NCI-H1092 (cell line): ENCODE results near the gene UBALD1.
A peak's percentile ranks its signal among the peaks of the same experiment; 100 is the strongest.

ENCODE experiments used
- DNase-seq: peaks from one replicate; lab custom pipeline; 2025; lab: John Stamatoyannopoulos, UW

The UBALD1 gene

GRCh38 chr16:4646773-4647643, 32.3 kb upstream of the UBALD1 start:
- DNase-seq = no peak

- DNase-seq = no peak
Observed at GRCh38 chr16:4641895-4642294, 27.2 kb upstream of the UBALD1 start.

DNA sequence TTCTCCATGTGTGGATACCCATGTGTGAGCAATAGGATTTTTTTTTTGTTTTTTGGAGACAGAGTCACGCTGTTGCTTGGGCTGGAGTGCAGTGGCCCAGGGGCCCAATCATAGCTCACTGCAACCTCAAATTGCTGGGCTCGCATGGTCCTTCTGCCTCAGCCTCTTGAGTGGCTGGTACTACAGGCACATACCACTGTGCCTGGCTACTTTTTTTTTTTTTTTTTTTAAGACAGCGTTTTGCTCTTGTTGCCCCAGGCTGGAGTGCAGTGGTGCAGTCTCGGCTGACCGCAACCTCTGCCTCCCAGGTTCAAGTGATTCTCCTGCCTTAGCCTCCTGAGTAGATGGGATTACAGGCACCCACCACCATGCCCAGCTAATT, 26.6 kb upstream of the UBALD1 start:
- no peak for DNase-seq

- no peak for DNase-seq
Observed at GRCh38 chr16:4640572-4641305, 26.1 kb upstream of the UBALD1 start.

DNA sequence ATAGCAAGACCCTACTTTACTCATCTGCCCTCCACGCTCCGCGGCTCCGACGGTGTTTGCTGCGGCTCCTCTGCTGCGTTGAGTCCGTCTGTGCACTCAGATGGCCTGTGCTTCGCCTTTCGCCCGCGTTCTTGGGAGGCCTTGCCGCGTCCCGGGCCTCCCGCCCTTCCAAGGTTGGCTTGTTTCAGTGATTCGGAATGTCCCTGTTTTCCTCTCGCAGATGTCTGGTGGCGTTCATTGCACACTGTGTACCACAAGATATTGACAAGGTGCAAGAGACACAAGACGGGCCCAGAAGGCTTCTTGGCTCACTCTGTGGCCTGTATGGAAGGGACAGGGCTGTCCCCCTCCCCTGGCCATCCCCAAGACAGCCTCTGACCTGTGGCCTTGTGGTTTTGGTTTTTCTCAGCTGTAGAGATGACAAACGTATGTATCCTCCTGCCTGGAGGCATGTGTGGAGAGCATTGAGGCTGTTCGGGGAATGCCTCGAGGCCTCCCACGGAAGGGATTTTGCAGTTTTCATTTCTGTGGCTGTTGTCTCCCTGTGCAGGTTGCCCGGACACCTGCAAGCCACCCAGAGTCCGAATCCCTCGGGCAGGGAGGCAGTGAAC, 25.3 kb upstream of the UBALD1 start:
- DNase-seq = no peak

- DNase-seq = no peak
Observed at GRCh38 chr16:4637501-4638166, 22.9 kb upstream of the UBALD1 start.

DNA sequence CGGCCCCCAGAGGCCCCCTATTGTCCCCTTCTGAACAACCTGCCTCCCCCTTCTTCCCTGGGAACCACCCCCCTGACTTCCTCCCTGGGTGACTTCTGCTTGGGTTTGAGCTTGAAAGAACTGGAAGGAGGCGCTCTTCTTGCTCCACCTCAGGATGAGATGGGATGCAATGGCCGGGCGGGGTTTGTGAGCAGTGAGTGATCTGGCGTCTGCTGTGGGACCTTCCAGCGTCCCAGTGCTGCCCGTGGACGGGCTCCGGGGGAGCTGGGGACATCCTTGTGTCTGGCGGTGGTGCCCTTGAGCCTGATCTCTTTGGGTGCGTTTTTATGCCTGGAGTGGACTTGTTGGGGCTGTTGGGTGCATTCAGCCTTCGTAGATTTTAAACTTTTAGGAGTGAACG, 21.5 kb upstream of the UBALD1 start:
- DNase-seq = no peak

DNA sequence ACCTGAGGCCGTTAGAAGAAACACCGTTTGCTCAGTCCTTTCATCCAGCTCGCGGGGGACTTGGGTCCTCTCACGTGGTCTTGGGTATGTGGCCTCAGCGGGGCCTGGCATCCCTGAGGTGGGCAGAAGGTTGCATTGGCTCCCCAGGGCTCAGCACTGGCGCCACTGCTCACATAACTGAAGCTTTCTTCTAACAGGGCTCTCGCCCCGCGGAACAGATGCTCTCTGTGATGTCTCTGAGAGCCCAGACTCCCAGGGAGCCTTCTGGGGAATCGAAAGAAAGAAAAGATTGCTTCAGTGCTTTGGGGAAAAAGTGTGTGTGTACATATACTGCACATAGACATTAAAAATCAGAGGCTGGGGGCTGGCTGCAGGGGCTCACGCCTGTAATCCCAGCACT, 20.1 kb upstream of the UBALD1 start:
- DNase-seq = no peak

- DNase-seq = no peak
Observed at GRCh38 chr16:4633910-4634635, 19.4 kb upstream of the UBALD1 start.

GRCh38 chr16:4631444-4631843, 16.8 kb upstream of the UBALD1 start:
- DNase-seq = no peak

DNA sequence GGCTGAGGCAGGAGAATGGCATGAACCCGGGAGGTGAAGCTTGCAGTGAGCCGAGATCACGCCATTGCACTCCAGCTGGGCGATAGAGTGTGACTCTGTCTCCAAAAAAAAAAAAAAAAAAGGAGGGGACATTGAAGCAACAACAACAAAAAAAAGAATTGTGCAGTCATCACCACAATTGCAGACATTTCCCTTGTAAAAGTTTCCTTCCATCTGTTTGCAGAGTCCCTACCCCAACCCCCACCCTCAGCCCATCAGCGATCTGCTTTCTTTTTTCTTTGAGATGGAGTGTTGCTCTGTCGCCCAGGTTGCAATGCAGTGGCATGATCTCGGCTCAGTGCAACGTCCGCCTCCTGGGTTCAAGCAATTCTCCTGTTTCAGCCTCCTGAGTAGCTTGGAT, 13.6 kb upstream of the UBALD1 start:
- no peak for DNase-seq

GRCh38 chr16:4626396-4626795, 11.7 kb upstream of the UBALD1 start:
- no peak for DNase-seq

DNA sequence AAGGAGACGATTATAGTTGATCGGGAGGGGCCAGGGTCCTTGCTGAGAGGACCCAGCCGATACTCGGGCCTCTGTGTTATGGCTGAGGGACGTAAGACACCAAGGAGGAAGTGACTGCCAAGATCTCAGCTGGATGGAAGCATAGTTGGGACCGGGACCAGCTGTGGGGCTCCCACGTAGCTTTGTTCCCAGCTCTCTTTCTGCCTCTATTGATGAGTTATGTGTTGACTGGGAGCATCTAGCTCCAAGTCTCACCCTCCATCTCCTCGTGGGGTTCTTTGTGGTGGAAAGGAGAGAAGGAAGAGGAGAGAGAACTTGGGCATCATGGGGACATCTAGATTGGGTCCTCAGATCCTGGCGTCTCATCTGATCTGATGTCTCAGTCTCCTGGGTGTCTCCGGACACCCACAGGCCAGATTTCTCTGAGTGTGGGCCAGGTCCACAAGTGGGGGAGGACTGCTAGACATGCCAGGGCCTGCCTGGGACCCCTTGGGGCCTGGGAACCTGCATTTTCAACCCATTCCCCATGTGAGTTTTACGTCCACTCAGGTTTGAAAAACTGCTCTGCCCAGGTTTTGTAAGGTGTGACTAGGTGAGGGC, 11.0 kb upstream of the UBALD1 start:
- DNase-seq = no peak

DNA sequence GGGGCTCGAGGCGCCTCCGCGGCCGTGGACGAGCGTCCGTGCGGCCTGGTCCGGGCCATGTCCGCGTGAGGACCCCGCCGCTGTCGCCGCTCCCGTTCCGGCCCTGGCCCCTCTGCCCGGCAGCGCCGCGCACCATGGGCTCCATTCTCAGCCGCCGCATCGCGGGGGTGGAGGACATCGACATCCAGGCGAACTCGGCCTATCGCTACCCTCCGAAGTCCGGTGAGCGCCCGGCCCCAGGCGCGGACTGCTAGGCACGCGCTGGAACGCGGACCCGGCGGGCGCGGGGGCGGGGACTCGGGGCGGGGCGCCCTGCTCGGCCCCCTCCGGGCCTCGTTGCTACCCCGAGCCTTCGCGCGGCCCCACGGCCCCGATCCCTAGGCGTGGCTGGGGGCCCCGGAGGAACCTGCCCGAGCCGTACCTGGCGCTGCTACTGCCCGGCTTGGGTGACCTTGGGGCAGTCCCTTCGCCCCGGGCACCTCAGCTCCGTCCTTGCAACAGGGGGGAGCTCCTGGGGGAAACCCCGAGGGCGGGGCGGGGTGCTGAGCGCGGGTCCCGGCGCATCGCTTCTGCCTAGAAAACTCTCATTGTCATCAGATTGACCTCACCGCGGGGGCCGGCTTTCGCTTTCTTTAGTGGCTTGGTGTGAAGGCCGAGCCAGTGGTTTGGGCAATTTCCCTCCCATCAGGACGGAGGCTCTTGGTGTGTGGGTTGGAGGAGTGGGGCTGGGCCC, 10.3 kb upstream of the UBALD1 start:
- DNase-seq = peak; percentile 28

GRCh38 chr16:4624015-4624826, 9.5 kb upstream of the UBALD1 start, which contains the start of gene MGRN1:
MGRN1 (plus strand) TSS chr16:4624826; CDS start chr16:4624961, 135 bp downstream.
- peak; percentile 95 for DNase-seq

GRCh38 chr16:4623593-4623992, 8.9 kb upstream of the UBALD1 start:
- DNase-seq = no peak

GRCh38 chr16:4618645-4619418, 4.1 kb upstream of the UBALD1 start:
- DNase-seq = no peak

DNA sequence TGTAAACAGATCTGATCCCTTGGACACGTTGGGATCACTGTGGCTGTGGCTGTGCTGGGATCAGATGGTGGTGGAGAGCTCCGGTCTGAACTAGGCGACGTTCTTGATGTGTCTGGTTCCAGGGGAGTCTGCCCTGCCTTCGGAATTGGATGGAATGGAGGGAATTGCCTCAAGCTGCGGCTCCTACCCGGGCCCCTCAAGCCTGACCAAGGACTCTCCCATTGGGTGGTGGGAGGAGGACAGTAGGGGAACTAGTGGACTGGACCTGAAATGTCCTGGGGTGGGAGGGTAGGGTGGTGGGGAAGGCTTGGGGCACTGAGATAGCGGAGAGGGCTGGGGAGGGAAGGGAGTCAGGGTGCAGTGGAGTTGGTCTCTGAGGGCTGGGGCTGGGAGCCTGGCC, 3.2 kb upstream of the UBALD1 start:
- no peak for DNase-seq
